A549 (cell line): ENCODE data around the gene TFAP2E. TPM values are rescaled to one million over a fixed set of nuclear protein-coding genes. Genes with fewer than 3 reads are reported as not detected.

ENCODE experiments used
- ATAC-seq, 2 experiments: fragments of 200-7000 bp in 1 of 2; fragments of >200 bp in 1 of 2; cut with Nextera tagmentation in 1 of 2; cut with Tn5 transposase in 1 of 2; 3 replicates each; pipeline versions ENCODE4 v1.8.0 to v1.9.1; 2018 to 2020; ENCODE audit warnings: mild to moderate bottlenecking in 1 of 2, moderate library complexity in 1 of 2
- CTCF ChIA-PET: fragments of 300-600 bp; sonication (Branson Sonifier 250); formaldehyde crosslinking; extraction: SDS; loops from one replicate; lab custom pipeline; 2021; ENCODE audit warnings: antibody characterized with exemption, inconsistent platforms; lab: Yijun Ruan, JAX
- POLR2A ChIA-PET: fragments of 350-600 bp; formaldehyde crosslinking; extraction: SDS; loops from one replicate; lab custom pipeline; 2021; ENCODE audit warnings: antibody characterized with exemption, inconsistent platforms; lab: Yijun Ruan, JAX
- DNase-seq, 2 experiments: peaks; one replicate each; pipeline versions ENCODE4 v3.0.0 to v3.0.0-alpha.2; 2011 to 2016; ENCODE audit warnings: low read depth in 1 of 2, low spot score in 1 of 2
- FAIRE-seq: peaks from 2 replicates; lab custom pipeline; 2011; peaks lifted over from hg19 to GRCh38; lab: Jason Lieb, UNC
- H3K27ac ChIP-seq, 2 experiments: fragments of >200 bp; sonication (Bioruptor Twin); formaldehyde crosslinking; 3 replicates each; pipeline ENCODE4 v1.5.1; 2016 to 2017
- H3K4me1 ChIP-seq: fragments of >200 bp; sonication (Bioruptor Twin); formaldehyde crosslinking; 3 replicates; pipeline ENCODE4 v1.6.1; 2016
- H3K4me2 ChIP-seq: fragments of >200 bp; sonication (Bioruptor Twin); formaldehyde crosslinking; 3 replicates; pipeline ENCODE4 v1.6.1; 2016
- H3K4me3 ChIP-seq: fragments of >200 bp; sonication (Bioruptor Twin); formaldehyde crosslinking; 3 replicates; pipeline ENCODE4 v1.5.1; 2016
- H3K9me3 ChIP-seq: fragments of >200 bp; sonication (Bioruptor Twin); formaldehyde crosslinking; 3 replicates; pipeline ENCODE4 v1.6.1; 2016
- ATOH8 ChIP-seq: fragments of 250-450 bp; sonication (Bioruptor Pico); IDR thresholded peaks from 2 replicates; pipeline ENCODE4 v1.5.0; 2020; ENCODE audit warnings: low read depth, mild to moderate bottlenecking, moderate library complexity
- BCL3 ChIP-seq: fragments of >200 bp; sonication (Bioruptor Twin); formaldehyde crosslinking; IDR thresholded peaks from 3 replicates; pipeline ENCODE4 v1.6.1; 2016
- CBX2 ChIP-seq: fragments of 200-600 bp; sonication (generic); IDR thresholded peaks from 2 replicates; pipeline ENCODE4 v1.6.1; 2016; ENCODE audit warnings: low read depth, mild to moderate bottlenecking, borderline replicate concordance
- CBX8 ChIP-seq: fragments of 200-600 bp; sonication (generic); IDR thresholded peaks from 2 replicates; pipeline ENCODE4 v1.6.1; 2016
- CTCF ChIP-seq: fragments of >200 bp; sonication (Bioruptor Twin); formaldehyde crosslinking; IDR thresholded peaks from 3 replicates; pipeline ENCODE4 v1.5.1; 2016
- EHF ChIP-seq: fragments of 250-450 bp; sonication (Bioruptor Pico); IDR thresholded peaks from 2 replicates; pipeline ENCODE4 v1.5.0; 2020; ENCODE audit warnings: mild to moderate bottlenecking
- EHMT2 ChIP-seq: fragments of 200-600 bp; sonication (generic); IDR thresholded peaks from 2 replicates; pipeline ENCODE4 v1.6.1; 2016; ENCODE audit warnings: antibody characterized with exemption, low read depth, mild to moderate bottlenecking, moderate library complexity
- EP300 ChIP-seq, 2 experiments: fragments of >200 bp; sonication (Bioruptor Twin); formaldehyde crosslinking; IDR thresholded peaks; 2 replicates in 1 of 2; 3 replicates in 1 of 2; pipeline ENCODE4 v1.6.1; 2016 to 2017
- FOSB ChIP-seq: fragments of 250-450 bp; sonication (Bioruptor Pico); IDR thresholded peaks from 2 replicates; pipeline ENCODE4 v1.5.0; 2020; ENCODE audit warnings: mild to moderate bottlenecking, moderate library complexity
- HOXA7 ChIP-seq: fragments of 250-450 bp; sonication (Bioruptor Pico); IDR thresholded peaks from 2 replicates; pipeline ENCODE4 v1.5.0; 2020; ENCODE audit warnings: mild to moderate bottlenecking, moderate library complexity
- HOXB13 ChIP-seq: fragments of 250-450 bp; sonication (Bioruptor Pico); IDR thresholded peaks from 2 replicates; pipeline ENCODE4 v1.5.0; 2020; ENCODE audit warnings: low read depth, mild to moderate bottlenecking, moderate library complexity
- HOXB5 ChIP-seq: fragments of 250-450 bp; sonication (Bioruptor Pico); IDR thresholded peaks from 2 replicates; pipeline ENCODE4 v1.5.0; 2020; ENCODE audit warnings: mild to moderate bottlenecking, moderate library complexity
- KDM1A ChIP-seq: fragments of 200-600 bp; sonication (generic); IDR thresholded peaks from 2 replicates; pipeline ENCODE4 v1.6.1; 2016; ENCODE audit warnings: low read depth, mild to moderate bottlenecking
- KDM5A ChIP-seq: fragments of 200-600 bp; sonication (generic); IDR thresholded peaks from 2 replicates; pipeline ENCODE4 v1.6.1; 2016; ENCODE audit warnings: antibody characterized with exemption, mild to moderate bottlenecking
- NPAS2 ChIP-seq: fragments of 250-450 bp; sonication (Bioruptor Pico); IDR thresholded peaks from 2 replicates; pipeline ENCODE4 v1.8.0; 2022; ENCODE audit warnings: mild to moderate bottlenecking, moderate library complexity, borderline replicate concordance
- NR3C1 ChIP-seq: fragments of >200 bp; sonication (Bioruptor Twin); formaldehyde crosslinking; IDR thresholded peaks from 3 replicates; pipeline ENCODE4 v1.6.1; 2017
- PHF8 ChIP-seq: fragments of 200-600 bp; sonication (generic); IDR thresholded peaks from 2 replicates; pipeline ENCODE4 v1.6.1; 2016; ENCODE audit warnings: low read depth, mild to moderate bottlenecking, antibody characterized with exemption, moderate library complexity, borderline replicate concordance
- POLR2A ChIP-seq: IDR thresholded peaks from 2 replicates; pipeline ENCODE4 v1.6.1; 2012; ENCODE audit warnings: mild to moderate bottlenecking, low read length
- POLR2AphosphoS2 ChIP-seq: conservative IDR thresholded peaks from 2 replicates; pipeline ENCODE4 v1.6.1; 2012; ENCODE audit warnings: low read length, improper control_type of control experiment, inconsistent platforms
- RAD21 ChIP-seq, 2 experiments: fragments of >200 bp in 1 of 2; sonication (Bioruptor Twin) in 1 of 2; formaldehyde crosslinking in 1 of 2; IDR thresholded peaks in 1 of 2; conservative IDR thresholded peaks in 1 of 2; 2 replicates in 1 of 2; 3 replicates in 1 of 2; pipeline ENCODE4 v1.6.1; 2012 to 2018; ENCODE audit warnings: inconsistent platforms in 1 of 2
- RFX5 ChIP-seq: fragments of 450-650 bp; IDR thresholded peaks from 2 replicates; pipeline ENCODE4 v1.7.1; 2014; ENCODE audit warnings: antibody characterized with exemption, mild to moderate bottlenecking, moderate library complexity
- SREBF2 ChIP-seq: fragments of 450-650 bp; IDR thresholded peaks from 2 replicates; pipeline ENCODE4 v1.6.1; 2014; ENCODE audit warnings: mild to moderate bottlenecking, moderate library complexity
- TP53 ChIP-seq: fragments of 250-450 bp; sonication (Bioruptor Pico); IDR thresholded peaks from 2 replicates; pipeline ENCODE4 v1.5.0; 2021; ENCODE audit warnings: mild to moderate bottlenecking, moderate library complexity
- ZC3H11A ChIP-seq: fragments of 450-650 bp; IDR thresholded peaks from 2 replicates; pipeline ENCODE4 v1.6.1; 2014; ENCODE audit warnings: antibody characterized with exemption, mild to moderate bottlenecking
- ZNF302 ChIP-seq: fragments of 250-450 bp; sonication (Bioruptor Pico); IDR thresholded peaks from 2 replicates; pipeline ENCODE4 v1.9.0; 2021; ENCODE audit warnings: inconsistent platforms, mild to moderate bottlenecking, moderate library complexity
- ZSCAN20 ChIP-seq: fragments of 250-450 bp; sonication (Bioruptor Pico); IDR thresholded peaks from 2 replicates; pipeline ENCODE4 v1.8.0; 2022; ENCODE audit warnings: mild to moderate bottlenecking, moderate library complexity
- WGBS: methylation state at CpG from one replicate; pipeline ENCODE4 v1.1.6; 2017; ENCODE audit errors: missing lambda C conversion rate; 5-methylcytosine and 5-hydroxymethylcytosine counted together
- polyA plus RNA-seq, 4 experiments: library from polyadenylated mRNA; depleted of rRNA in 3 of 4; stranded (reverse); fragments of >200 nt; fragmentation: RNase III in 1 of 4; extraction: RNeasy Plus Mini Kit Qiagen cat#74134 plus additional on column Dnase treatment in 1 of 4; gene quantifications; 2 replicates in 3 of 4; 3 replicates in 1 of 4; pipeline ENCODE4 v1.2.3, GENCODE V29; 2011 to 2017
- TF ChIP-seq, protein P1 (sequence below): fragments of >200 bp; sonication (Bioruptor Twin); formaldehyde crosslinking; IDR thresholded peaks from 2 replicates; pipeline ENCODE4 v1.6.1; 2016
- TF ChIP-seq, protein P2 (sequence below): fragments of 450-650 bp; IDR thresholded peaks from 2 replicates; pipeline ENCODE4 v1.6.1; 2014; ENCODE audit warnings: antibody characterized with exemption
- TF ChIP-seq, protein P3 (sequence below): IDR thresholded peaks from 2 replicates; pipeline ENCODE4 v1.6.1; 2012; ENCODE audit warnings: low read depth, borderline replicate concordance

Gene TFAP2E
- polyA plus RNA-seq, 2 of the 4 experiments (the other 2 are of a cell fraction), result 0.16 to 0.31 TPM

DNA sequence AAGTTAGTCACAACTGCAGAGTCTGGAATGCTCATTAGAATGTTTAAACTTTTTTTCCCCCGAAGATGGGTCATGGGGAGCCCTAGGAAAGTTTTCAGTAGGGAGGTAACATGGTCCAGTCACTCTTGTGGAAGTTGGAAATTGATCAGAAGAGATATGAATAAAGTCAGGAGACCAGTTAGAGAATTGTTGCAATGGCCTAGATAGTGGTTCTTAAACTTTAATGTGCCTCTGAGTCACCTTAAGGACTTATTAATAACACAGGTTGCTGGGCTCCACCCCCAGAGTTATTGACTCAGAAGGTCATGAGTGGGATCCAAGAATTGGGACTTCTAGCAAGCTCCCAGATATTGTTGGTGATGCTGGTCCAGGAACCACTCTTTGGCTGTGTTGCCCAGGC, 3.2 kb upstream of the TFAP2E start:
- no peaks in the 10 kb centered on the region for H3K9me3 ChIP-seq
- no peak overlapping the region for H3K4me2 ChIP-seq
- ChIA-PET POLR2A (no interaction called here), CTCF (interaction anchor here (1.0 to 5.1 kb wide), 4 partner anchors 24 to 205 kb away, joined by 3 to 47 read pairs (median 13); no protein-coding TSS in a partner anchor)
- no peak for DNase-seq
- no peaks in the 10 kb centered on the region; the same call in 2 of the 3 replicates for H3K4me1 ChIP-seq
- H3K27ac ChIP-seq, result no peak overlapping the region
- no peak for ATAC-seq
- TF ChIP-seq, protein P1, sequence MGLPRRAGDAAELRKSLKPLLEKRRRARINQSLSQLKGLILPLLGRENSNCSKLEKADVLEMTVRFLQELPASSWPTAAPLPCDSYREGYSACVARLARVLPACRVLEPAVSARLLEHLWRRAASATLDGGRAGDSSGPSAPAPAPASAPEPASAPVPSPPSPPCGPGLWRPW, result no peak
- no peak for TF ChIP-seq FOSB (CRISPR knock-in tag)
- TF ChIP-seq CBX2, result no peak
- no peak for TF ChIP-seq ATOH8 (CRISPR knock-in tag)
- no peak for TF ChIP-seq BCL3
- TF ChIP-seq EP300 (IDR thresholded peaks at IDR 0.05), result no peak
- no peak for TF ChIP-seq POLR2A
- no peak for TF ChIP-seq EHMT2
- TF ChIP-seq PHF8, result no peak
- TF ChIP-seq EHF (CRISPR knock-in tag), result no peak
- TF ChIP-seq, protein P2, sequence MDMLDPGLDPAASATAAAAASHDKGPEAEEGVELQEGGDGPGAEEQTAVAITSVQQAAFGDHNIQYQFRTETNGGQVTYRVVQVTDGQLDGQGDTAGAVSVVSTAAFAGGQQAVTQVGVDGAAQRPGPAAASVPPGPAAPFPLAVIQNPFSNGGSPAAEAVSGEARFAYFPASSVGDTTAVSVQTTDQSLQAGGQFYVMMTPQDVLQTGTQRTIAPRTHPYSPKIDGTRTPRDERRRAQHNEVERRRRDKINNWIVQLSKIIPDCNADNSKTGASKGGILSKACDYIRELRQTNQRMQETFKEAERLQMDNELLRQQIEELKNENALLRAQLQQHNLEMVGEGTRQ, result no peak
- no peak for TF ChIP-seq NPAS2 (CRISPR knock-in tag)
- no peak for TF ChIP-seq RFX5
- TF ChIP-seq RAD21 (conservative IDR thresholded peaks at IDR 0.05 in 1 of 2, IDR thresholded peaks at IDR 0.05 in 1 of 2), result no peak
- no peak for FAIRE-seq
- 22% methylated on average over 1 of the region's 1 CpG for WGBS
- H3K4me3 ChIP-seq, result no peak overlapping the region

DNA sequence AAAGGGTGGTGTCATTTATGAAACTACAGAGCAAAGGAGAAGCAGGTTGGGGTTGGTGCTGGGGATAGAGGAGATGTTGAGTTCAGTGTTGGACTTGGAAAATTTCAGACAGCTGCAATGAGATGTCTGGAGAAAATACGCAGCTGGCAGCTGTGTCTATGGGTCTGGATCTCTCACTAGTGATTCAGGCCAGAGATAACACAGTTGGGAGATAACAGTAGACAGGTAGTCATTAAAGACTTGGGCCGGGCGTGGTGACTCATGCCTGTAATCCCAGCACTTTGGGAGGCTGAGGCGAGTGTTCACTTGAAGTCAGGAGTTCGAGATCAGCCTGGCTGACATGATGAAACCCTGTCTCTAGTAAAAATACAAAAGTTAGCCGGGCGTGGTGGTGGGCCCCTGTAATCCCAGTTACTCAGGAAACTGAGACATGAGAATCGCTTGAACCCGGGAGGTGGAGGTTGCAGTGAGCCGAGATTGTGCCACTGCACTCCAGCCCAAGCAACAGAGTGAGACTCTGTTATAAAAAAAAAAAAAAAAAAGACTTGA, 2.5 kb upstream of the TFAP2E start:
- H3K27ac ChIP-seq, result no peak overlapping the region
- CTCF ChIA-PET, result interaction anchor here (1.0 to 5.1 kb wide), 9 partner anchors 10 to 291 kb away, joined by 3 to 47 read pairs (median 5); partner anchors contain the start of gene CLSPN
- no peak overlapping the region for H3K4me3 ChIP-seq
- POLR2A ChIA-PET, result no interaction called here
- 70% methylated on average over 10 of the region's 10 CpGs for WGBS
- no peak for TF ChIP-seq ZSCAN20 (CRISPR knock-in tag)
- TF ChIP-seq KDM5A, result no peak
- no peak for TF ChIP-seq HOXB13 (CRISPR knock-in tag)
- TF ChIP-seq, protein P1, result no peak
- no peak for TF ChIP-seq POLR2A
- no peak for TF ChIP-seq CTCF
- TF ChIP-seq NR3C1, result no peak
- TF ChIP-seq, protein P3, sequence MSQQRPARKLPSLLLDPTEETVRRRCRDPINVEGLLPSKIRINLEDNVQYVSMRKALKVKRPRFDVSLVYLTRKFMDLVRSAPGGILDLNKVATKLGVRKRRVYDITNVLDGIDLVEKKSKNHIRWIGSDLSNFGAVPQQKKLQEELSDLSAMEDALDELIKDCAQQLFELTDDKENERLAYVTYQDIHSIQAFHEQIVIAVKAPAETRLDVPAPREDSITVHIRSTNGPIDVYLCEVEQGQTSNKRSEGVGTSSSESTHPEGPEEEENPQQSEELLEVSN, result no peak
- no peak for TF ChIP-seq SREBF2
- no peak for TF ChIP-seq KDM1A
- TF ChIP-seq CBX8, result no peak
- TF ChIP-seq TP53 (CRISPR knock-in tag), result no peak
- TF ChIP-seq HOXB5 (CRISPR knock-in tag), result no peak
- no peak for TF ChIP-seq HOXA7
- TF ChIP-seq ZC3H11A, result no peak
- no peak for TF ChIP-seq POLR2AphosphoS2
- TF ChIP-seq NPAS2 (CRISPR knock-in tag), result no peak
- TF ChIP-seq ZNF302 (CRISPR knock-in tag), result no peak
- TF ChIP-seq, all 56 proteins: peak for 0
- FAIRE-seq, result no peak
- ATAC-seq, result no peak
- H3K9me3 ChIP-seq, result no peaks in the 10 kb centered on the region
- H3K4me1 ChIP-seq, result no peaks in the 10 kb centered on the region; the same call in 2 of the 3 replicates
- DNase-seq, result no peak
- H3K4me2 ChIP-seq, result no peak overlapping the region
